DMS153 (cell line): ENCODE measurements around the gene CBLB.

ENCODE experiments used
- DNase-seq: peaks from one replicate; lab custom pipeline; 2025; lab: John Stamatoyannopoulos, UW

CBLB gene

DNA sequence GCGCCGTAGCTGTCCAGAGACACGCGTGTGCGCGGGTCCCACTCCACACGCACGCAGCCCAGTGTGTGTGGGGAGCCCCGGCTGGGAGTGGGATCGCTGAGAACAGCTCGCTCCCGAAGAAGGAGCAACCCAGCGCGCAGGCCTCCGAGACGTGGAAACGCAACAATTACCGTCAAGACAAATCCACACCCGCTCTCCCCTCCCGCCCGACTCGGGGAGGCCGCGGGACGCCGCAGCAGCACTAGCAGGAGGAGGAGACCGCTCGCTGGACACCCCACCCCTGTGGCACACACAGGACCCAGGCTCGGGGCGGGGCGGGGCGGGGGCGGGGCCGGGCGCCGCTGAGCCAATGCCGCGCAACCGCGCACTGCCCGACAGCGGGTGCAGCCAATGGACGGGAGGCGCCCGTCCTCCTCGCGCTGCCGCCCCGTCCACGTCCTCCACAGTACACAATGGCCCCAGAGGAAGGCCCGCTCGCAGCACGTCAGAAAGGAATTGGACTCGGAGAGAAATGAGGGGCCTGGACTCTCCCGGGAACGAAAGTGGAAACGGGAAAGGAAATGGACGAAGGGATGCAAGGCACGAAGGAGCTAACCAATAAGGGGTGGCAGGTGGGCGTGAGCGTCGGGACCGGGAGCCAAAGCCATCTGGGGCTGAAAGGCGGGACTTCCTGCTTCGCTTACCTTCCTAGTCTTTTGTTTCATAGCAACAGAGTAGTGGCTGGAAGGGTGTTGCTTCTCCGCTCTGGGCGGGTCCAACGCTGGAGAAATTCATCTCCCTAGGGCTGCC is at the start of gene CBLB:
CBLB (minus strand) TSS at position 271 of the 789 bp plus-strand sequence. CDS start 1,435 bp downstream, outside the sequence.
- DNase-seq: peak; percentile 96

DNA sequence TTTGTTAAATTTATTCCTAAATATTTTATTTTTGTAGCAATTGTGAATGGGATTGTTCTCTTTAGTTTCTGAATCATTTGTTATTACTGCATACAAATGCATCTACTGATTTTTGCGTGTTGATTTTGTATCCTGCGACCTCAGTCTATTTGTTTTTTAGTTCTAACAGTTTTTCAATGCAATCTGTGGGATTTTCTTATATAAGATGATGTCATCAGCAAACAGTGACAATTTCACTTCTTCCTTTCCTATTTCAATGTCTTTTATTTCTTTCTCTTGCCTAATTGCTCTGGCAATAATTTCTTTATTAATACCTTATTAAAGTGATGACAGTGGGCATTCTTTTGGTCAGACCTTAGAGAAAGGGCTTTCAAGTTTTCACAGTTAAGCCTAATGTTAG is 48.0 kb upstream of the CBLB start:
- DNase-seq: no peak

DNA sequence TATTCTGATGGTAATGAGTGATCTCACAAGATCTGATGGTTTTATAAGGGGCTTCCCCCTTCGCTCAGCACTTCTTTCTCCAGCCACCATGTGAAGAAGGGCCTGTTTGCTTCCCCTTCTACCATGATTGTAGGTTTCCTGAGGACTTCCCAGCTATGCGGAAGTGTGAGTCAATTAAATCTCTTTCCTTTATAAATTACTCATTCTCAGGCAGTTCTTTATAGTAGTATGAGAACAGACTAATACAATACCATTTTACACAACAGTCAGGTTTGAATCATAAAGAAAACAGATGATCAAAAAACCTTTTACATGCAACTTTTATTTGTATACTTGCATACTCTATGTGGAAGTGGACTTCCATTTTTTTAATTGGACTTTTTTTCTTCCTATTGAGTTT is 46.7 kb upstream of the CBLB start:
- no peak for DNase-seq

DNA sequence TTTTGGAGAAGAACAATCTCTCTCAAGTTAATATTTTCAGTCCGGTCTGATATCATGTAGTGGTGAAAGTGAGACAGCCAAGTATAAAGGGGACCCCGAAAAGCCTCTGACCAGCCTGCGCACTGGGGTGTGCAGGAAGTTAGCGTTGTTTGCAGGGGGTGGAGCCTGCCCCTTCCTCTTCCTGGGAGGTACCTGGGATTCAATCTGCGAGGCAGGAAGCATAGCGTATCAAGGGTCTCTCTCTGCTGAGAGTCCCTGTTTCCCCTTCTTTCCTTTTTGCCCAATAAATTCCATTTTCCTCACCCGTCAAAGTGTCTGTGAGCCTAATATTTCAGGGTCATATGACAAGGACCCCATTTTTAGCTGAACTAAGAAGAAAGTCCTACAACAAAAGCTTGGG is 44.8 kb upstream of the CBLB start:
- DNase-seq: no peak

DNA sequence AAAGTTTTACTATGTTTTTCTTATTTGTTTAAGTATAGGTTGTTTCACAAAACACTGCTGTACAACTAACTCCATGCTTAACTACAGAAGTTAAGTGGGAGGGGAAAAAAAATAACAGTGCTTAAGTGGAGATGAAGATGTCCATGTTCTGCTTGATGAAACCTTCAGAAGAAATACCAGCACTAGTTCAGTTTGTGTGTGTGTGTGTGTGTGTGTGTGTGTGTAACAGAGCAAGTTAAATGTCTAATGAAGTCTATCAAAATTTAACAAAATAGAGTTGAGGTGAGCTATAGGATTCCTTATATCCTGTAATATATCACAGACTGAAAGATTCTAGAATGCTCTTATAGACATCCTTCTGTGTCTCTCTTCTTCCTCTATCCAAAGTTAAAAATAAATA is 44.1 kb upstream of the CBLB start:
- no peak for DNase-seq

DNA sequence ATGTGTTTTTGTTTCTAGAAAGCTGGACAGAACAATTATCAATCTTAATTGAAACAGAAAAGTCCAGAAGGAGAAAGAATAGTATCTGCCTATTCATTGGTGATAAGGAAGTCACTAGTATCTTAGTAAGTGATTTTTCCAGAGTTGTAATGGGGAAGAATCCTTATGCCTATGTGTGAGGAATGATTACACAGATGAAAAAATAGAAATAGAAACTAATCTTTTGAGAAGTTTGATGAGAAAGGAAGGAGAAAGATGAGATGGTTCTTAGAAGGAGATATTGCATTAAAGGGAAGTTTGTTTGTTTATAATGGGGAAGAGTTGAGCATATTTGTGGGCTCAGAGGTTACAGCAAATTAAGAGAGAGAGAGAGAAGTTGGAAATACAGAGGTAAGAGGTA is 42.7 kb upstream of the CBLB start:
- DNase-seq: no peak

DNA sequence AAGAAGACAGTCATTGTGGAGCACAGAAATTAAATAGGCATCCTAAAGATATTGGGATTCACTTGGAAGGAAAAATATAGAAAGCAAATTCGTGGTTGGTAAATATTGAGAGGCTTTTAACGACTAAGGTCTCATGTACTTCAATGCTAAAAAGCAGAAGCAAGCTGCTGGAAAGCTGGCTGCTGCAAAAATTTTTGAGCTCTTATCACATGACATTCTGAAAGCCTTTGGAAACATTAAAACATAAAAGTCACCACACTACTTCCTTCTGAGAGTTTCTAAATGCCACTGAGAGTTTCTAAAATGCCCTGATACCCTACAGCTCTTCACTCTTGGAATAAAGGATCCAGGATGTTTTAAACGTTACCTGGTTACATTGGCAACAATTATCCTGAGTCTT is 39.0 kb upstream of the CBLB start:
- no peak for DNase-seq

DNA sequence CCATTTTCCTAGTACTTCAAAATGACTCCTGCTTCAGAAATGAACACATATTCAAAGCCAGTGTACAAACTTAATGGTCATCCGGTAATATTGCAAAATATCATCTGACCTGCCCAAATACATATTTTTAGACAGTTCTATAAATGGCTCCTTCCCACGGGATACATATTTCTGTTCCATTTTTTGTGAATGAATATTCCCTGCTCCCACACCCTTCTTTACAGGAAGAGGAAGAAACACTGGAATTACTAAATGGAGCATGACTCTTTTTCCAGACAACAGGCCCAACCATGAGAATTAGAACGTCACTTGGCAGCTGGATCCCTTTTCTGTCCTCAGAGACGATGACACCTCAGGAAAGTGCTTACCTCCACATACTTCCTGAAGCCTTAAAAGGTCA is 38.0 kb upstream of the CBLB start:
- DNase-seq: peak; percentile 25

DNA sequence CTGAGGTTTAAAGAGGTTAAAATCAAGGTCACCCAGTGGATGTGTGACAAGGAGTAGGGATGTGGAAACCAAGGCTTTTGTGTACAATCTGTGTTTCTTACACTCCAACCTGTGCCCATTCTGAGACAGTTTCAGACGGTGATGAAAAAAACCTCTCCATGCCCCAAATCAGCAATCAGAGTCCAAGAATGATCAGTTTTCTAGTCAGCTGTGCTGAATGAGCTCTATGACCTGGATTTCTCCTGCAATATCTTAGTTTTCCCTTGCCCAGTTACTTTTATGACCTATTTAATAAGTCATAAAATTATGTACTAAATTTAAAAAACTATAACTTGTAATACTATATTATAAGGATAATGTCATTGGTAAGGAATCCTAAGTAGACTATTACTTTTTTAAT is 37.5 kb upstream of the CBLB start:
- DNase-seq: no peak

DNA sequence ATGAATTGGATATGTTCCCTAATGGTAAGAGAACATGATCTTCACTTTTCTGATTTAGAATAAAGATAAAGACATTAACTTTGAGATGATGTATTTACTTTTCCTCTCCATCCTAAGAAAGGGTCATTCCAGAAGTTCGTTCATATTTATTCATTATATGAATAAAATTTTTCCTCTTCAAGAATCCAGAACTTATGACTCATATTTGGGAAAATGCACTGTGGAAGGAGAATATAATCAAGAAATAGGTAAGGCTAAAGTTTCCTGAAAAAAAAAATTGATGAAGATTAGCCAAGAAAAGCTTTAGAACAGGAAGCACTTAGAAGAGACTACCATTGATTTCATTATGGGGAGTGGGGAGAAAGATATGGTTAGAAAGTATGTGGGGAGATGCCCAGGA is 36.5 kb upstream of the CBLB start:
- DNase-seq: no peak

DNA sequence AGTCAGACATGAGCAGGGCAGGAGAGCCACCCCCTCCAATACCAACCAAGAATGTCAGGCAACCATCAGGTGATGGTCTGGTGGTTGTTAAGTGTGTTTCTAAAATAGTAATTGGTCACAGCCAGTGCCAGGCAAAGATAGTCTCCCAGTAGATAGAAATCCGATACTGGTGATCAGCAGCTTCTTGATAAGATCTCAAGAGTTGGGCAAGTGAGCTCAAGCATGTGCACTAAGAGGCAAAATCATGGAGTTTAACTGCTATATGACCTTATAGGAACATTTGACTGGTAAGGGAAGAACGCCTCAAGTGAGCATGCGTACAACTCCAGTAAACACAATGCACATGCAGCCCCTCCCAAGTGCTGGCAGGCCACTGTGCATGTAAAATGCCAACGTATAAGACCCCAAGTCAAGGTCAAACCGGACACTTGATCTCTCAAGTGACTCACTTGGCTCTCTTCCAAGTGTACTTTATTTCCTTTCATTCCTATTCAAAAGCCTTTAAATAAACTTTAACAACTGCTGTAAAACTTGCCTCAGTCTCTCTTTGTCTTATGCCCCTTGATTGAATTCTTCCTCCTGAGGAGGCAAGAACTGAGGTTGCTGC is 36.0 kb upstream of the CBLB start:
- no peak for DNase-seq

DNA sequence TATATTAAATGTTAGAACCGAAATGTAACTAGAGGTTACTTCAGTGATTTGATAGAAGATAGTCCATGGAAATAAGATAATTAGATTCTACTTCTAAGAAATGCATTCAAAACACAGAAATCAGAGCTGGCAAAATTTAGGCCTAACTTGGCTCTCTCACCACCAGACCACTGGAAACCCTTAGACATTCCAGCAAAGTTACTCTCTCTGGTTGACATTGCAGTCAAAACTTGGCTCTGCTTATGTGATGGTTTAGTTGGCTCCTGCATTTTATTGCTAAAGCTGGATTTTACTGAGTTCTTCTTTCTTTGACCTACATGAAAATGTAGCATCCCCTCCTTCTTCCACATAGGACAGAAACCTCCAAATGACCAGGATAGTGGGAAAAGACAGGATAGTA is 35.4 kb upstream of the CBLB start:
- DNase-seq: no peak

DNA sequence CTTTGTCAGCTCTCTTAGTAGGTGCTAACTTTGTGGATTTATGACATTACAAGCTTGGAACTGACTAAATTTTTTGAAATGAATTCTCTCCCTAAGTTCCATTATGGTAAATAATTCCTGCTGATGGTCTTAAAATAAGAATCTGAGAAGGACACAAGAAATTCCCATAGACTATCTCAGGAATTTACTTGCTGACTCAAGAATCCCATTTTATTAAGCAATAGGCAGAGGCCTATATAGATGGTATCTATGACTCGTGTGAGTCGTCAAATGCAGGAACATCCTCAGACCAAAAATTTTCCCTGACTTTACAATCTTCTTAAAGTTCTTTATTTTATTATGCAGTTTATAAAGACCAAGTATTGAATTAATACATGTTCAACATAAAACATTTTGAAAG is 30.7 kb upstream of the CBLB start:
- DNase-seq: no peak

DNA sequence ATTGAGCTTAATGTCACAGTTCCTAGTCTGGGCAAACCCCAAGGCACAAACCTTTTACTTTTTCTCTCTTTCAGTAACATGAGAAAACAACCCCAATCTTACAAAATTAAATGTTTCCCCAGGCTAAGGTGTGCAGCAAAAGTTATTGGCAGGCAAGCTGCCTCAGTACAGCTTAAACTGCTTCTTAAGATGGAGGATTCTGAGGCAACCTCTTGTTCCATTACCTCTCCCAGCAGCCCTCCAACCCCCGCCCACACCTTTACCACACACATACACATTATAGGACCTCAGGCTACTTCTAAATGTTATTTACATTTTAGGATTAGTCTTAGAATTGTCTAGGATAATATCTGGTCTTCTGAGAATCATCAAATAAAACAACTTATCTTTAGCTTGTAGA is 22.3 kb upstream of the CBLB start:
- DNase-seq: no peak

DNA sequence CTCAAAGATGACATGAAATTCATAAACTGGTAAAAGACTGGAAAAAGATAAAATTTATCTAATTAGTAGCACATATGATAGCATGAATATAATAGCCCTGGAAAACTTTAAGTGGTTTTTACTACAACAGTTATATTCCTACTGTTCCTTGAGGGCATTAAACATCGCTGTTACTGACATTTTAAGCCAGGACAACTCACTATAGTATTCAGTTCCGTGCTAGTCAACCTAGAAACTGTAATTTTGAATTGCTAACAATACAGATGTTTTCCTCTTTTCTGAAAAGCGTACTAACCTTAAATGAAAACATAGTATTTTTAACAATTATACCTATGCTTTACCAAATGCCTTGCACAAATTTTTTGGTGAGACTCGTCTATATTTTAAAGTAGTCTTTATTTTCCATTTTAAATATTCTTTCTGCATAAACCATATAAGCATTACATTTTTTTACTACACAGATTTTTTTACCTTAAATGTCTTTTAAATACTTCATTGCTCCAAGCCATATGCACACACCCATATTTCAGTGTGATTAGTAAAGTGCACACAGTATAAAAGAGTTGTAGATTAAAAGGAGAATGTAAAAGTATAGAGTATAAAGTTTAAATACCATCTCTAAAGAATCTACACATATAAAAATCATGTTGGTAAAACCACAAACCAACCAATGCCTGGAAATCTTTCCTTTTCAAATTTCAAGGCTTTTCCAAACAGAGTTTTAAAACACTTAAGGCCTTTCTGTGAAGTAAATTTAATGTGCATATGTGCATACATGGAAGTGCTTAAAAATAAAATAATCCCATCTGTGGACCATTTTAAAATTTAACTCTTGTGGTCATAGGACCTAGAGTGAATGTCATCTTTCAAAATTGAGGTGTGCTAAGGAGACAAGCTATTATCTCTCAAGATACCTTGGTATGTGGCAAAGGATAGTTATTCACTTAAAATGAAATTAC is 20.1 kb upstream of the CBLB start:
- no peak for DNase-seq

DNA sequence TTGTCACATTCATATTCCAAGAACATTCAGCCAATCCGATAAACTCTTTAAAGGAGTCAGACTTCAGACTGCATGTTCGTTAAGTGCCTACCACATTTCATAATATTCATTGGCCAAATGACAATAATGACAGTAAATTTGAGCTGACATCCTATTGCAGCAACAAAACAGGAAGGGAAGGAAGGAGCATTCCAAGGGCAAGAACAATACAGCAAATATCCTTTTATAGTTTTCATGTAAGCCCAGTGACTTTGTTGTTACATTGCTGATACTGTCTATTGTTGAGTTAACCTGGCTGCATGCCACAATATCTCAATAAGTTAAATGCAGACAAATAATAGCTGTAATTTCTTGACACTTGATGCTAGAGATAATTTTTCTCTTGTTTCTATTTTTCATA is 16.4 kb upstream of the CBLB start:
- no peak for DNase-seq

DNA sequence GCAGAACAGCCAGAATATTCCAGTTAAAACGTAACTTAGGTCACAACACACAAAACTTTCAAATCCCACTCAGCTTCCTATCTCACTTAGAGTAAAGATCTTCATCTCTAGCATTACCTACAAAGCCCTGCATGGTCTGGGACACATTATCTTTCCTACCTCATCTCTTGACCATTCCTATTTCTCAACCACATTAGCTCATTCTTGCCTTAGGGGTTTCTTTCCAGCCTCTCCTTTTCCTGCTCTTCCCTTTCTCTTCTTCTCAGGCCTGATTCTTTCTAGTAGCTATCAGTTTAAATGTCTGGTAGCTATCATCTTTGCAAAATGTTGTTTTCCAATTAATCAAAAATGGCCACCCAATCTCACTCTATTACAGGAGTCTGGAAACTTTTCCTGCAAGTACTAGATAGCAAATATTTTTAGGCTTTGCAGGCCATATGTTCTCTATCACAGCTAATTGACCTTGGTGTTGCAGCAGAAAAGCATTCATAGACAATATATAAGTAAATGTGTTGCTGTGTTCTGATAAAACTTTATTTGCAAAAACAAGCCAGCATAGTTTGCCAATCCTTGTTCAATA is 15.1 kb upstream of the CBLB start:
- no peak for DNase-seq

DNA sequence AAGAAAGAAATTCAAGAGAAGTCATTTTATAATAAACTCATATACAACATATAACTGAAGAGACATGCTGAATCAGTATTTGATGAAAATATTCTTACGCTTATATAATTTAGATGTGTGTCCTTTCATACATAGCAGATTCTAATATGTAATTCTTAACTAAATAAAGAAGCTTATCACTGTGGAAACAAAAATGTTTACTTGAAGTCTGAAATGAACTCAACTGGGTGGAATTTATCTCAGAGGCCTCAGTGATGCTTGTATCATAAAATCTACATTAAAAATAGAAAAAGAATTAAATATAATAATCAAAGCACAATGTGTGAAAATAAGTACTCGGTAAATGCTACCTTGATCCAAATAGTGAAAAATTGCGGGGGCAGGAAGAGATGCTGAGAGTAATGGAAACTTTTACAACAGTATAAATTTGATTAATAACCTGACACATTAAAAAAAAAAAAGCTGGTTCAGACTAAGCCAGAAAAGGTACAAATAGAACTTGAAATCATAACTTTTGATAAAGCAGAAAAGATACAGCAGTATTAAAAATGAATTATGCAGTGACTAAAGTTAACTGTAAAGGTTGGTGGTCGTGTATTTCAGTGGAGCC is 12.0 kb upstream of the CBLB start:
- DNase-seq: no peak

DNA sequence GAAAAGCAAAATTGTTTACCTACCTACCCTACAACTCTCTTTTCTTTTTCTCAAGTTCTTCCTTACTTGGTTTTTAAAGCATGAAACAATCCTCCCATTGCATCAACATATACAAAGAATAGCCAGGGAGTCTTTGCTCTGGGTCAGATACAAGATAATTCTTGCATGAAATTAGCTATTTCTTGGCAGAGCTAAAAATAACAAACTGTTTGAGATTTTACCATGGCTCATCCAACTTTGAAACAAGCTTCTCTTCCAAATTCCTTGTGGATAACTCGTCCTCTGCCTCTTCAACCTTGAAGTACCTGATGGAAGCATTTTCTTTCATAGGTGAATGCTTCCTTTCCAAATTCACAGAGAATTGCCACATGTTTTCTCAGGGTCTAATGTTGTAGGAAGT is 9.2 kb upstream of the CBLB start:
- DNase-seq: no peak

DNA sequence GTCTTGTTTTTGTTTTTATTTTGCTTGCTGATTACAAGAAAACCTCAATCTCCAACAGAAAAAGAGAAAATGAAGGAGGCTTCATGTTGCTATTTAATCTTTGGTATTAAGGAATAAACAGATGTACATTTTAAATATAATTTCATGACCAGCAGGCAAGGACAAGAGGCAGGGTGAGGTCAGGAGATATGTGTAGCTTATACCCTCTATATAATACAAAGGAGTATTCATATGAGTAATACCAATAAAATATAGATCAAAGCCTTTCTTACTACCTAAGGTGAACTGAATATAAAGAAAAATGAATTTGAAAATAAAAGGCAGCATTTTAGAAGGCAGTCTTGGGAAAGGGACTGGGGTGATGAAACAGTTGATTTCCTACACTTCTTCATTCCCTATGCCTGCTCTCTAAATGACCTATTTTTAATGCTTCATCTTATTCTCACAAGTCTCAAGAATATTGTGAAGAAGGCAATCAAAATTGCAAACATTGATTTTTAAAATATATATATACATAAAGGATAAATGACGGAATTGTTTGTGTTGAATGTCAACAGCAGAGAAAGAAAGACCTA is 8.6 kb upstream of the CBLB start:
- DNase-seq: no peak

DNA sequence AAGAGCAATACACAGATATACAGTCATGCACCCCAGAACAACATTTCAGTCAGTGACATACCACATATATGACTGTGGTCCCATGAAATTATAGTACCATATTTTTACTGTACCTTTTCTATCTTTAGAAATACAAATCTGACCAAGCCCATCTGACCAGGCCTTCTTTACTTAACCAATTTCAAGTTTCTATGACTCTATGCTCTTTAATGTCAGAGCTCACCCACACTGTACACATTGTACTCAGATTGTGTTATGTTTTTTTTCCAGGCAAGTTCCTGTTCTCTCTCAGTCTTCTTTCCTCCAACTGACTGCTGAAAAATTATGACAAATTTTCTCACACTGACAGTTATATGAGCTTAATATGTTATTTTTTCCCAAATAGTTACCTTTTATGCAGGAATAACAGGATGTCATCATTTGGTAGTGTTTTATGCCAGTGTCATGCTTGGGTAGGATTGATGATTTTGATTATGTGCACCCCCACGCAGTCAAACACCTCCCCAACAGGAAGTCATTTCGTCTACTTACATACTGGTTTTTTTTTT is 8.0 kb upstream of the CBLB start:
- DNase-seq: no peak
